Measurements from ENCODE around the gene MLPH.

MLPH gene

DNA sequence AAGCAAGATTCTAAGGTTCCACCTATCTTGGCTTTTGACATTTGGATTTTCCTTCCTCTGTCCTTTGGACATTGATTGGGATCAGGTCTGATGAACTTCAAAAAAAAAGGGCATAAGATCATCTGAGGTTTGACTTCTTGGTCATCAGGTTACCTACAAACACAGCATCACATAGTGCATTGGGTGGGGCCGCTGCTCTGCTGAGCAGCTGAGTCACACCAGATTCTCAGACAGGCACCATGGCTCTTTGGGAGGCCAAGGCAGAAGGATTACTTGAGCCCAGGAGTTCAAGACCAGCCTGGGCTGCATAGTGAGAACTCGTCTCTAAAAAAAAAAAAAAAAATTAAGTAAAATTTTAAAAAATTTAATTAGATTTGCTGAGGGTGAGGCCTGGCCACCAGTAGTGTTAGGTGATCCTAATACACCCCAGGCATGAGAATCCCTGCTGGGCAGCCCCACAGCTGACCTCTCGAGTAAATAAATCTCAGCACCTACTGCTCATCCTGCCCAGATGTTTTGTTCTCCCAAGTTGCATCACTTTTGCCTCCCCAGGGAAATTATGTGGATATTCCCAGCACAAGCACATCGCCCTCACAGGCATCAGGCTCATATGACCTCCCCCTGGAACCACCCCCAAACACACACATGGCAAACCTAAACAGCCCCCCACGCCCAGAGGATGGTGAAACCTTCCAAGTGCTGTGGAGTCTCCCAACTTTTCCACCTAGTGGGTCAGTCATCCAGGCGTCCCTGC, 5.3 kb downstream of the MLPH start:
- no peak for FAIRE-seq
- DNase-seq (ENCODE audit: insufficient read length, low spot score), result no peak
- TF ChIP-seq POU2F2 (IDR thresholded peaks at IDR 0.05; ENCODE audit: low read depth, low read length) (no peak), SPI1 (IDR thresholded peaks at IDR 0.05; ENCODE audit: low read depth, low read length) (no peak), POLR2AphosphoS5 (IDR thresholded peaks at IDR 0.05; ENCODE audit: low read depth, low read length) (no peak), POLR2A (IDR thresholded peaks at IDR 0.05; ENCODE audit: low read depth, low read length) (no peak), TAF1 (IDR thresholded peaks at IDR 0.05; ENCODE audit: low read depth, low read length) (no peak), PAX5 (IDR thresholded peaks at IDR 0.05; ENCODE audit: insufficient read depth, low read length, severe bottlenecking) (no peak)

DNA sequence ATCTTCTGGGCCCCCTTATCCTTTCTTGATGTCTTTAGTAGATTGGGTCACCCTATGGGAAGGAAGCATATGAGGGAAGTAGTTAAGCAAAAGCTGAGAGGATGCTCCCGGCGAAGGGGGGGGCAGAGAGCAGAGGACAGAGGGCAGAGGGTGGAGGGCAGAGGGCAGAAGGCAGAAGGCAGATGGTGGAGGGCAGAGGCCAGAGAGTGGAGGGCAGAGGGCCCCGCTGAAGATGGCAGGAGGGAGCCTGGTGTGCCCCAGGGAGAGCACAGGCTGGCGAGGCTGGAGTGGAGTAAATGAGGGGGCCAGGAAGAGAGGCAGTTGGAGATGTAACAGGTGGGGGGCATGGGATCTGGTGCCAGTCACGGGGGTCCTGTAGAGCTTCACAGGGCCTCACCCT, 7.0 kb downstream of the MLPH start:
- no peak for TF ChIP-seq POLR2A (IDR thresholded peaks at IDR 0.05; ENCODE audit: low read depth, low read length)
- no peak for TF ChIP-seq TAF1 (IDR thresholded peaks at IDR 0.05; ENCODE audit: low read depth, low read length)
- no peak for TF ChIP-seq POLR2AphosphoS5 (IDR thresholded peaks at IDR 0.05; ENCODE audit: low read depth, low read length)
- no peak for TF ChIP-seq POU2F2 (IDR thresholded peaks at IDR 0.05; ENCODE audit: low read depth, low read length)
- no peak for TF ChIP-seq SPI1 (IDR thresholded peaks at IDR 0.05; ENCODE audit: low read depth, low read length)
- no peak for TF ChIP-seq PAX5 (IDR thresholded peaks at IDR 0.05; ENCODE audit: insufficient read depth, low read length, severe bottlenecking)
- DNase-seq (ENCODE audit: insufficient read length, low spot score), result no peak
- no peak for FAIRE-seq

DNA sequence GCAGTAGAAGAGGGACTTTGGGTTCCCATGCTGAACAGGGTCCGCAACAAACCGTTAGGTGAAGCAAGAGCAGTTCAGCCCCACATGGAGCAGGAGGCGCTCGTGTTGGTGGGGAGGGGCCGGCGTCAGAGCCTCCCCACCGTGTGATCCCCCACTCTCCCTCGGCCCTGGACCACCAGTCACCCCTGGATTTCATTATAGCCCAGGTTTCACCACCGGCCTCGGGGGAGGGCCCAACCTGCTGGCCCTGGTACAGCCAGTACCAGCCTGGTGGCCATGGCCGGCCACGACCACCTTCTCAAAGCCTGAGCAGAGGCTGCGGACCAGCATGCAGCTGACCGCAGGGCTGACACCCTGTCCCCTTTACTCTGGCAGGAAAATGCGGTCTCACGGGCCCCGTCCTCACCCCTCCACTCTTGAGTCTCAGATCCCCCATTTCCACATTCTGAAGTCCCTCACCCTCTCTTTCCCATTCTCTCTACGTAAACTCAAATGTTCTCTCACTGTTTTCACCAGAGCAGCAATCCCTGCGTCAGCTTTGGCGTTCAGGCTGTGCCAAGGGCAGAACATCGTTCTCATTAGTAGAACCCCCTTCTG, 8.6 kb downstream of the MLPH start:
- FAIRE-seq, result no peak
- no peak for DNase-seq (ENCODE audit: insufficient read length, low spot score)
- no peak for TF ChIP-seq POLR2A (IDR thresholded peaks at IDR 0.05; ENCODE audit: low read depth, low read length)
- TF ChIP-seq POU2F2 (IDR thresholded peaks at IDR 0.05; ENCODE audit: low read depth, low read length), result no peak
- no peak for TF ChIP-seq SPI1 (IDR thresholded peaks at IDR 0.05; ENCODE audit: low read depth, low read length)
- no peak for TF ChIP-seq POLR2AphosphoS5 (IDR thresholded peaks at IDR 0.05; ENCODE audit: low read depth, low read length)
- TF ChIP-seq TAF1 (IDR thresholded peaks at IDR 0.05; ENCODE audit: low read depth, low read length), result no peak
- no peak for TF ChIP-seq PAX5 (IDR thresholded peaks at IDR 0.05; ENCODE audit: insufficient read depth, low read length, severe bottlenecking)

DNA sequence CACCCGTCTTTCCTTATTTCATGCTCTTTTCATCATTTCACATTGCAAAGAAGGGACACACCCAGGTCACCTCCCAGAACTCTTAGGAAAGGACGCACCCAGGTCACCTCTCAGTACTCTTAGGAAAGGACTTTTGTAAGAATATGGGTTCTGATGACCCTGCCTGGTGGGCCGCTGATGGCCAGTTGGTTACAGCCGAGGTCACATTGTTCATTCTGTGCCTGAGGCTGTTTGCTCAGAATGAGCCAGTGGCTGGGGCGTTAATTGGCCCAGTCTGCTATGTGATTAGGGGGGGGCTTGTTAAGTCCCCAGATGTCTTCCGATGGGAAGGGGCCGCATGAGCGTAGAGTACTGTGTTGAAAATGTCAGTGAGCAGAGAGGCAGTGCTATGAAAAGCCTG, 9.4 kb downstream of the MLPH start:
- no peak for TF ChIP-seq POLR2AphosphoS5 (IDR thresholded peaks at IDR 0.05; ENCODE audit: low read depth, low read length)
- TF ChIP-seq TAF1 (IDR thresholded peaks at IDR 0.05; ENCODE audit: low read depth, low read length), result no peak
- TF ChIP-seq POU2F2 (IDR thresholded peaks at IDR 0.05; ENCODE audit: low read depth, low read length), result no peak
- no peak for TF ChIP-seq SPI1 (IDR thresholded peaks at IDR 0.05; ENCODE audit: low read depth, low read length)
- no peak for TF ChIP-seq PAX5 (IDR thresholded peaks at IDR 0.05; ENCODE audit: insufficient read depth, low read length, severe bottlenecking)
- TF ChIP-seq POLR2A (IDR thresholded peaks at IDR 0.05; ENCODE audit: low read depth, low read length), result no peak
- no peak for FAIRE-seq
- no peak for DNase-seq (ENCODE audit: insufficient read length, low spot score)

DNA sequence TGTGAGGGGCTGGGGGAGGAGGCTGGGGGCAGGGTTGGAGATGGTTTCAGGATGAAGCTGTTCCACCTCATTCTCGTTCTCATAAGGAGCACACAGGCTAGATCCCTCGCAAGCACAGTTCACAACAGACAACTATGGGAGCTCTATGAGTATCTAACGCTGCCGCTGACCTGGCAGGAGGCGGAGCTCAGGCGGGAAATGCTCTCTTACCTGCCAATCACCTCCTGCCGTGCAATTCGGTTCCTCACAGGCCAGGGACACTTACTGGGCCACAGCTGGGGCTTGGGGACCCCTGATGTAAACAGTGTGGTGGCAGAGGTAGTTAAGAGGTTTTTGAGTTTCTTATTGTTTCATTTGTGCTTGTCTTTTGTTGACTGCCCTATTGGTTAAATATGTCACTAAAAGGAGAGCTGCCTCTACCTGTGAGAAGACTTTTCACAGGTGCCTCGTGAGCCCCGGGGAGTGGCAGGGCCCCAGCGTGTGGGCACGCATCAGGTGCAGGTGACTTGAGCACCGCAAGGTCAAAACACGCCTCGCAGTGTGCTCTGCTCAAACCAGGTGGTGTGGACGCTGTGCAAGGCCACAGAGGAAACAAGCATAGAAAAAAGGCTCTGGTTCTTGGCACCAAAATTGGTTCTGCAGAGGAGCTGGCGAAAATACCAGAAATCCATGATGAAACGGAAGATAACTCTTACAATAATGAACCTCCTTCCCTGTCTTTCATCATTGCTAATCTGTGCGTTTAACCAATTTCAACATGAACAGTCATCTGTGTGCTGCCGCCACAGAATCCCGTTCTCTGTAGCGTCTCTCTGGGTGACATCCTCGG, 10.2 kb downstream of the MLPH start:
- DNase-seq (ENCODE audit: insufficient read length, low spot score), result no peak
- no peak for FAIRE-seq
- TF ChIP-seq TAF1 (IDR thresholded peaks at IDR 0.05; ENCODE audit: low read depth, low read length), result no peak
- no peak for TF ChIP-seq PAX5 (IDR thresholded peaks at IDR 0.05; ENCODE audit: insufficient read depth, low read length, severe bottlenecking)
- no peak for TF ChIP-seq POLR2A (IDR thresholded peaks at IDR 0.05; ENCODE audit: low read depth, low read length)
- no peak for TF ChIP-seq SPI1 (IDR thresholded peaks at IDR 0.05; ENCODE audit: low read depth, low read length)

DNA sequence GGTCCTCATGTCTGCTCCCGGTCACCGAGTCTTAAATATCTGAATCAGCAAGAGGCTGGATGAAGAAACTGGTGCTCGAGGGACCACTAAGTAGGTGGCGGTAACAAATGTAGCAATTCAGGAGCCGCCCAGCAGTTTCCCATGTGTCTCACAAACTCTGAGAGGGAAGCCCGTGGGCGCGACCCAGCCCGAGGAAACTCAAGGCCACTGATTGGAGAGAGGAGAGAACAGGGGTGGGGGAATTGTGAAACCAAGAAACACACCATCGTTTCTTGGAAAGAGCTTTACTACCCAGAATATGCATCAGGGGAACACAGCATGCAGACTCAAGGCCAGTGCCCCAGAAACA, 10.8 kb downstream of the MLPH start:
- DNase-seq (ENCODE audit: insufficient read length, low spot score), result no peak
- FAIRE-seq, result no peak
- TF ChIP-seq POLR2A (IDR thresholded peaks at IDR 0.05; ENCODE audit: low read depth, low read length) (no peak), TAF1 (IDR thresholded peaks at IDR 0.05; ENCODE audit: low read depth, low read length) (no peak), SPI1 (IDR thresholded peaks at IDR 0.05; ENCODE audit: low read depth, low read length) (no peak), POU2F2 (IDR thresholded peaks at IDR 0.05; ENCODE audit: low read depth, low read length) (no peak), POLR2AphosphoS5 (IDR thresholded peaks at IDR 0.05; ENCODE audit: low read depth, low read length) (no peak), PAX5 (IDR thresholded peaks at IDR 0.05; ENCODE audit: insufficient read depth, low read length, severe bottlenecking) (no peak)

DNA sequence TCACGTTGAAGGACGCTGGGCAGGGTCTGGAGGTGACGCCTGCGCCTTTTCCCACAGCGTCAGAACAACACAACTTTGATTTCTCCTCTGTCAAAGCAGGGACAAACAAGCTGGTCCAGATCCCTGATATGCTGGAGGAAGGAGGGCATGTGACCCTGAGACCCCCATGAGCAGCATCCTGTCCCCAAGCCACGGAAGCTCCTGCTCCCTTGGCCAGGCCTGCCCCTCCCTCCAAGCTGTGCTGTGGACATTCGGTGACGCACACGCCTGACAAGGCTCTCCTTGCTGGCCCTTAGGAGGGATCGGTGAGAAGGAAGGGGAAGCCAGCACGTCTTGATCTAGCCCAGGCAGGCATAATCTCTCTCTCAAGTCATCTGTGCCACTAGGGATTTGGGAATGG, 11.3 kb downstream of the MLPH start:
- FAIRE-seq (no peak), DNase-seq (ENCODE audit: insufficient read length, low spot score) (no peak)
- no peak for TF ChIP-seq SPI1 (IDR thresholded peaks at IDR 0.05; ENCODE audit: low read depth, low read length)
- TF ChIP-seq POLR2A (IDR thresholded peaks at IDR 0.05; ENCODE audit: low read depth, low read length), result no peak
- no peak for TF ChIP-seq POU2F2 (IDR thresholded peaks at IDR 0.05; ENCODE audit: low read depth, low read length)
- TF ChIP-seq TAF1 (IDR thresholded peaks at IDR 0.05; ENCODE audit: low read depth, low read length), result no peak
- TF ChIP-seq PAX5 (IDR thresholded peaks at IDR 0.05; ENCODE audit: insufficient read depth, low read length, severe bottlenecking), result no peak
- TF ChIP-seq POLR2AphosphoS5 (IDR thresholded peaks at IDR 0.05; ENCODE audit: low read depth, low read length), result no peak

DNA sequence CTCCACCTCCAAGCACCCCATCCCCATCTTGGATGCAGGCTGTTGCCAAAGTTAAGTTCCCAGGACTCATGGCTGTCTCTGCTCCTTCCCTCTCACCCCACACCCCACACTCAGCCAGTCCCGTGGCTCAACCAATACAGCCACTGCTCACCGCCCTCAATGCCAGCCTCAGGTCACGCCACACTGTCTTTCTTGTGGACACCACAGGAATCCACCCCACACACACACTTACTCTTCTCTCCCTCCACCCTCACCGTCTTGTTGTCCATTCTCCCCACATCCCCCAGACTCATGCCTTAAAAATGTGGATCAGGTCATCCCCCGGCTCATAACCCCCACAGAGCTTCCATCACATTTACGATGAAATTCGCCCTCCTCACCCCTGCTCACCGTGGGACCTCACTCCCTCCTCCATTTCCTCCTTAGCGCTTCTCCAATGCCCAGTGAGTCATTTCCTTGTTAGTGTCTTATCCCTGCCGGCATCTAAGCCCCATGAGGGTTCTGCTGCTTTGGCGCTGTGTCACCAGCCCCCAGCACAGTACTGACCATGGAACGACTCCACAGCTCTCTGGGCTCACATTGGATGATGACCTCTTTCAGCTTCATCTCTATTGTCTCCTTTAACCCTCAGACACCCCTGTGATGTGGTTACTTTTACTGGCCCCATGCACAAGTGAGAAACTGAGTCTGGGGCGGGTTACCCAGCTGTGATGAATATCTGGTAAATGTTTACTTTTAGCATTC, 13.8 kb downstream of the MLPH start:
- FAIRE-seq (no peak), DNase-seq (ENCODE audit: insufficient read length, low spot score) (no peak)
- TF ChIP-seq SPI1 (IDR thresholded peaks at IDR 0.05; ENCODE audit: low read depth, low read length) (no peak), PAX5 (IDR thresholded peaks at IDR 0.05; ENCODE audit: insufficient read depth, low read length, severe bottlenecking) (no peak), TAF1 (IDR thresholded peaks at IDR 0.05; ENCODE audit: low read depth, low read length) (no peak), POLR2AphosphoS5 (IDR thresholded peaks at IDR 0.05; ENCODE audit: low read depth, low read length) (no peak), POU2F2 (IDR thresholded peaks at IDR 0.05; ENCODE audit: low read depth, low read length) (no peak), POLR2A (IDR thresholded peaks at IDR 0.05; ENCODE audit: low read depth, low read length) (no peak)
